PC-3 (cell line): ENCODE data around the gene PALB2. TPM values are rescaled to one million over a fixed set of nuclear protein-coding genes. Genes with fewer than 3 reads are reported as not detected.

Experiments used
- ATAC-seq: fragments of 200-7000 bp; cut with Tn5 transposase; 2 replicates; pipeline ENCODE4 v1.9.1; 2020; ENCODE audit warnings: mild to moderate bottlenecking, moderate library complexity
- BruUV-seq: library from RNA; stranded (reverse); fragments of 400-500 nt; replicated peaks from 2 replicates; lab custom pipeline; 2021; lab: Mats Ljungman, UMichigan
- CTCF ChIA-PET: fragments of 300-600 bp; sonication (Branson Sonifier 250); formaldehyde crosslinking; loops from one replicate; lab custom pipeline; 2022; ENCODE audit warnings: antibody characterized with exemption; lab: Charles Lee
- POLR2A ChIA-PET: fragments of 300-600 bp; sonication (Branson Sonifier 250); formaldehyde crosslinking; loops from one replicate; lab custom pipeline; 2022; ENCODE audit warnings: antibody characterized with exemption; ENCODE audit not compliant: unreplicated experiment; lab: Charles Lee
- DNase-seq: peaks from one replicate; pipeline ENCODE4 v3.0.0-alpha.2; 2015
- H2AFZ ChIP-seq: fragments of 300-600 bp; sonication (generic); 2 replicates; pipeline ENCODE4 v1.6.0; 2016; ENCODE audit warnings: antibody characterized with exemption, low read length
- H3F3A ChIP-seq: fragments of 300-600 bp; sonication (generic); one replicate; pipeline ENCODE4 v1.6.0; 2017; ENCODE audit warnings: antibody characterized with exemption, low read length, control low read depth, mild to moderate bottlenecking; ENCODE audit not compliant: unreplicated experiment
- H3K27ac ChIP-seq: fragments of 300-600 bp; sonication (generic); 2 replicates; pipeline ENCODE4 v1.5.1; 2016; ENCODE audit warnings: mild to moderate bottlenecking, low read length
- H3K27me3 ChIP-seq: fragments of 300-600 bp; sonication (generic); 2 replicates; pipeline ENCODE4 v1.6.1; 2016; ENCODE audit warnings: low read length, mixed read lengths
- H3K36me3 ChIP-seq: fragments of 300-600 bp; sonication (generic); 2 replicates; pipeline ENCODE4 v1.6.1; 2016; ENCODE audit warnings: low read depth, mixed run types, low read length, mixed read lengths
- H3K4me1 ChIP-seq: fragments of 300-600 bp; sonication (generic); 2 replicates; pipeline ENCODE4 v1.5.1; 2016; ENCODE audit warnings: low read length; ENCODE audit not compliant: insufficient read depth
- H3K4me2 ChIP-seq: fragments of 300-600 bp; sonication (generic); 2 replicates; pipeline ENCODE4 v1.6.0; 2016; ENCODE audit warnings: low read length
- H3K4me3 ChIP-seq: fragments of 300-600 bp; sonication (generic); 2 replicates; pipeline ENCODE4 v1.5.1; 2016; ENCODE audit warnings: mild to moderate bottlenecking, low read length, mixed read lengths
- H3K79me2 ChIP-seq: fragments of 300-600 bp; sonication (generic); 2 replicates; pipeline ENCODE4 v1.6.1; 2017; ENCODE audit warnings: low read length, mixed read lengths
- H3K9ac ChIP-seq: fragments of 300-600 bp; sonication (generic); 2 replicates; pipeline ENCODE4 v1.6.0; 2016; ENCODE audit warnings: mild to moderate bottlenecking, low read length
- H3K9me2 ChIP-seq: fragments of 300-600 bp; sonication (generic); replicated peaks from 2 replicates; pipeline ENCODE4 v1.6.1; 2016; ENCODE audit warnings: mixed run types, low read length, mixed read lengths
- H3K9me3 ChIP-seq: fragments of 300-600 bp; sonication (generic); 2 replicates; pipeline ENCODE4 v1.6.1; 2016; ENCODE audit warnings: low read length, mixed read lengths
- H4K20me1 ChIP-seq: fragments of 300-600 bp; sonication (generic); 2 replicates; pipeline ENCODE4 v1.6.1; 2016; ENCODE audit warnings: low read length, mixed read lengths
- EZH2 ChIP-seq: fragments of 300-600 bp; sonication (generic); IDR thresholded peaks from one replicate; pipeline ENCODE4 v1.6.1; 2017; ENCODE audit warnings: antibody characterized with exemption, mild to moderate bottlenecking, low read length; ENCODE audit not compliant: unreplicated experiment
- EZH2phosphoT487 ChIP-seq: fragments of 300-600 bp; sonication (generic); IDR thresholded peaks from 2 replicates; pipeline ENCODE4 v1.6.1; 2018; ENCODE audit warnings: mild to moderate bottlenecking, antibody characterized with exemption, low read length, borderline replicate concordance
- intact Hi-C: fragments of 100-400 bp; cut with micrococcal nuclease; formaldehyde crosslinking; loops from 2 replicates; pipeline ENCODE4 v1.9.0; 2023
- total RNA-seq: library from RNA; depleted of rRNA; stranded (reverse); fragments of >200 nt; gene quantifications from 2 replicates; pipeline ENCODE4 v1.2.3, GENCODE V29; 2014
- TF ChIP-seq, protein P1 (sequence below): fragments of 300-600 bp; sonication (generic); conservative IDR thresholded peaks from 2 replicates; pipeline ENCODE4 v1.5.1; 2017; ENCODE audit warnings: antibody characterized with exemption, low read depth, mild to moderate bottlenecking, low read length

The PALB2 gene
- total RNA-seq, 1 experiment from 2014 or later, result 4.9 TPM

DNA sequence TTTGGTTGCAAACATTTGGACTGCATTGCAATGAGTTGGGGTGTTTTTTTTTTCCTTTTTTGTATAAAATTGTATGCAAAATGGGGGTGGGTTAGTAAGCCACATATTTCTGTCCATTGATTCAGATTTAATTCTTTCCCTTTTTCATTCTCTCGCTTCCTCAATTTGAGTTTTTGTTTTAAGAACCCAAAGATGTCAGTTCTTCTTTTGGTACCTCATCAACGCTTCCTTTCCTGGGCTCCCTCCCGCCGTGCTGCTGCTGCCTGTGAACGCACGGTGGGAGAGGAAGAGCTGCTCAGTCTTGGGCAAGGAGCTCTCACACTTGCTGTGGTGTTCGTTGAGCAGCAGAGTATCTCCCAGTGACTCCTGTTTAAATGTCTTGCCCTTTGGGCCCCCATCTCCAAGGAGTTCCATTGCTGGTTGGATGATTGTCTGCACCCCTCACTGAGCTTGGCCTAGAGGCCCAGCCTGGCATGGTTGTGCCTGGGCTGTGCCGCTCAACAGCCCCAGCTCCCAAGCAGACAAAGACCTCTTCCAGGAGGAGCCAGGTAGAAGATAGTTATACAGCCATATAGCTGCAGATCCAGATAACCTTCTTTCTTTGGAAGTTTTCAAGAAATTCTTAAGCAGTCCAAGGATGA lies 70.0 kb downstream of the PALB2 start:
- POLR2A ChIA-PET, result no interaction called here
- no peak for ATAC-seq
- TF ChIP-seq EZH2phosphoT487 (no peak), EZH2 (no peak)
- TF ChIP-seq, protein P1, sequence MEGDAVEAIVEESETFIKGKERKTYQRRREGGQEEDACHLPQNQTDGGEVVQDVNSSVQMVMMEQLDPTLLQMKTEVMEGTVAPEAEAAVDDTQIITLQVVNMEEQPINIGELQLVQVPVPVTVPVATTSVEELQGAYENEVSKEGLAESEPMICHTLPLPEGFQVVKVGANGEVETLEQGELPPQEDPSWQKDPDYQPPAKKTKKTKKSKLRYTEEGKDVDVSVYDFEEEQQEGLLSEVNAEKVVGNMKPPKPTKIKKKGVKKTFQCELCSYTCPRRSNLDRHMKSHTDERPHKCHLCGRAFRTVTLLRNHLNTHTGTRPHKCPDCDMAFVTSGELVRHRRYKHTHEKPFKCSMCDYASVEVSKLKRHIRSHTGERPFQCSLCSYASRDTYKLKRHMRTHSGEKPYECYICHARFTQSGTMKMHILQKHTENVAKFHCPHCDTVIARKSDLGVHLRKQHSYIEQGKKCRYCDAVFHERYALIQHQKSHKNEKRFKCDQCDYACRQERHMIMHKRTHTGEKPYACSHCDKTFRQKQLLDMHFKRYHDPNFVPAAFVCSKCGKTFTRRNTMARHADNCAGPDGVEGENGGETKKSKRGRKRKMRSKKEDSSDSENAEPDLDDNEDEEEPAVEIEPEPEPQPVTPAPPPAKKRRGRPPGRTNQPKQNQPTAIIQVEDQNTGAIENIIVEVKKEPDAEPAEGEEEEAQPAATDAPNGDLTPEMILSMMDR, result no peak
- Histone ChIP-seq H3K27ac (no peak overlapping the region), H3K36me3 (peaks cover 14% of the 10 kb centered on the region; the same call in 1 of the 2 replicates), H3K4me1 (no peaks in the 10 kb centered on the region), H4K20me1 (no peaks in the 10 kb centered on the region), H3K27me3 (no peaks in the 10 kb centered on the region), H3K79me2 (no peaks in the 10 kb centered on the region), H3K9ac (no peak overlapping the region), H2AFZ (no peak overlapping the region), H3K4me2 (no peak overlapping the region), H3F3A (no peaks in the 10 kb centered on the region), H3K4me3 (no peak overlapping the region), H3K9me2 (no peaks in the 10 kb centered on the region), H3K9me3 (no peaks in the 10 kb centered on the region)
- BruUV-seq, result no TSS peak
- CTCF ChIA-PET, result no interaction called here
- intact Hi-C loops, result no loop called here
- no peak for DNase-seq

DNA sequence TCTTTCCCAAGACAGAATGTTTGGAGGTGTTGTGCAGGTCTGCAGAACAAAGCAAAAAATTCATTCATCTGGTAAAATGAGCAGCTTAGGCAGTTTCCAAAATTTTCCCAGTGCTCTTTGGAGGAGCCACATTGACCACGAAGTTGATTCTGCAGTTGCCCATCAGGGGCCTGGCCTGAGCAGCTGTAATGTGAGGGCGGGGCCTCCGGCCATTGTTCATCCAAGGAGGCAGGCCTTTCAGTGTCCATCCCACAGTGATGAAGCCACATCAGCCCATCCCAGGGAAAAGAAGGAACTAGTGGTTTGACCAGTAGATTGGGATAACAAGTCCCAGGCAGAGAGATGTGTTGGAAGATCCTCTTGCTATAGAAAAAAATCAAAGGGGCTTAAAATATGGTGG lies 73.5 kb downstream of the PALB2 start:
- Histone ChIP-seq H3F3A (no peaks in the 10 kb centered on the region), H3K4me1 (no peaks in the 10 kb centered on the region), H3K4me2 (no peak overlapping the region), H3K27me3 (no peaks in the 10 kb centered on the region), H3K9me2 (no peaks in the 10 kb centered on the region), H3K4me3 (no peak overlapping the region), H4K20me1 (no peaks in the 10 kb centered on the region), H3K9me3 (no peaks in the 10 kb centered on the region), H3K79me2 (no peaks in the 10 kb centered on the region), H3K36me3 (peaks cover 33% of the 10 kb centered on the region; the same call in 1 of the 2 replicates), H3K9ac (no peak overlapping the region), H3K27ac (no peak overlapping the region), H2AFZ (no peak overlapping the region)
- no peak for DNase-seq
- ChIA-PET CTCF (no interaction called here), POLR2A (no interaction called here)
- intact Hi-C loops, result no loop called here
- BruUV-seq, result no TSS peak
- no peak for TF ChIP-seq EZH2phosphoT487
- TF ChIP-seq, protein P1, result no peak
- no peak for ATAC-seq

DNA sequence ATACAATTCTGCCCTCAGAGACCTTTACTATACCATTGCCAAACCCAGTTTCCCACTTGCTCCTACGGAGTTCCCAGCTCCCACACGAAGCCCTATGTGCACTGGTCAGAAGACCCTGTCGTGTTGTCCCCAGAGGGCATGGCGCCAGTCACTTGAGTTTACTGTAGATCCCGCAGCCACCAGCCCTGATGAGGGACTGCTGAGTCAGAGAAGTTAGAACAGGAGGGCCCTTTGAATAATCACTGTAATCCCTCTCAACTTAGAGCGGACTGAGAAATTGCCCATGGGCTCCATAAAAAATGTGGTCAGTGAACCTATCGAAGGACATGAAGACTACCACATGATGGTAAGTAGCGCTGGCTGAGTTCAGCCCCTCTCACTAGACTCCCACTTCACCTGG lies 74.4 kb downstream of the PALB2 start:
- H3K27ac ChIP-seq, result no peak overlapping the region
- intact Hi-C loops, result no loop called here
- ChIA-PET POLR2A (no interaction called here), CTCF (no interaction called here)
- peaks cover 36% of the 10 kb centered on the region; the same call in 1 of the 2 replicates for H3K36me3 ChIP-seq
- H3K27me3 ChIP-seq, result no peaks in the 10 kb centered on the region
- H3K4me3 ChIP-seq, result no peak overlapping the region
- H4K20me1 ChIP-seq, result no peaks in the 10 kb centered on the region
- DNase-seq, result no peak
- no peaks in the 10 kb centered on the region for H3K9me2 ChIP-seq
- no peaks in the 10 kb centered on the region for H3K9me3 ChIP-seq
- no peak overlapping the region for H3K9ac ChIP-seq
- no peak overlapping the region for H2AFZ ChIP-seq
- ATAC-seq, result no peak
- TF ChIP-seq EZH2 (no peak), EZH2phosphoT487 (no peak)
- TF ChIP-seq, protein P1, result no peak
- H3F3A ChIP-seq, result no peaks in the 10 kb centered on the region
- H3K4me2 ChIP-seq, result no peak overlapping the region
- no peaks in the 10 kb centered on the region for H3K4me1 ChIP-seq
- H3K79me2 ChIP-seq, result no peaks in the 10 kb centered on the region
- no TSS peak for BruUV-seq
